ENCODE measurements around the gene ATP10B. TPM values are rescaled to one million over a fixed set of nuclear protein-coding genes. Genes with fewer than 3 reads are reported as not detected.

The ATP10B gene
- total RNA-seq, 1 donor, result not detected

DNA sequence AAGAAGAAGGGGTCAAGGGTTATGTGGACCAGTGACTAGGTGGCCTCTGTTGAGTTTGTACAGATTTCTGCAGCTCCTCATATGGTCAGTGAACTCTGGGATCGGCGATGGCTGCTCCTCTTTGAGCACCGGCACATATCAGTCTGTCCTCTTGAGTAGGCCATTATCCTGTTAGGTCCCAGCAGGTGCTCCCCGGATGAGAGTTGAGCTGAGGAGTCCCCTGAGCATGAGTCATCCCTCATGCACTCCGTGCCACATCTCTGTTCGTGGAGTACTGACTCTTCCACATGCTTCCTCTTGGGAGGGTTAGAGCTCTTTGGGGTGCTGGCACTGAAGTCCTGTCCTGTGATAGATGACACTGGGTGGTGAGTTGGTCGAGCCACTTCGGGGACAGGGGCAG lies 286.6 kb downstream of the ATP10B start:
- peak; percentile 45 for DNase-seq (ENCODE audit: insufficient read length, low spot score, missing footprints)
- Histone ChIP-seq H3K27me3 (ENCODE audit: insufficient read depth, low read length) (no peaks in the 10 kb centered on the region), H3K4me1 (ENCODE audit: insufficient read depth, low read length) (no peaks in the 10 kb centered on the region), H3K27ac (ENCODE audit: low read depth, low read length) (no peak overlapping the region), H3K4me3 (ENCODE audit: insufficient read depth, low read length) (no peak overlapping the region), H3K4me2 (ENCODE audit: insufficient read depth, low read length) (no peak overlapping the region), H4K20me1 (ENCODE audit: insufficient read depth, low read length) (no peaks in the 10 kb centered on the region), H2AFZ (ENCODE audit: low read length) (no peak overlapping the region), H3K36me3 (ENCODE audit: insufficient read depth, low read length) (no peaks in the 10 kb centered on the region), H3K9me3 (ENCODE audit: low read depth, low read length) (no peaks in the 10 kb centered on the region), H3K79me2 (ENCODE audit: insufficient read depth, low read length) (no peaks in the 10 kb centered on the region)
- TF ChIP-seq, protein P1, sequence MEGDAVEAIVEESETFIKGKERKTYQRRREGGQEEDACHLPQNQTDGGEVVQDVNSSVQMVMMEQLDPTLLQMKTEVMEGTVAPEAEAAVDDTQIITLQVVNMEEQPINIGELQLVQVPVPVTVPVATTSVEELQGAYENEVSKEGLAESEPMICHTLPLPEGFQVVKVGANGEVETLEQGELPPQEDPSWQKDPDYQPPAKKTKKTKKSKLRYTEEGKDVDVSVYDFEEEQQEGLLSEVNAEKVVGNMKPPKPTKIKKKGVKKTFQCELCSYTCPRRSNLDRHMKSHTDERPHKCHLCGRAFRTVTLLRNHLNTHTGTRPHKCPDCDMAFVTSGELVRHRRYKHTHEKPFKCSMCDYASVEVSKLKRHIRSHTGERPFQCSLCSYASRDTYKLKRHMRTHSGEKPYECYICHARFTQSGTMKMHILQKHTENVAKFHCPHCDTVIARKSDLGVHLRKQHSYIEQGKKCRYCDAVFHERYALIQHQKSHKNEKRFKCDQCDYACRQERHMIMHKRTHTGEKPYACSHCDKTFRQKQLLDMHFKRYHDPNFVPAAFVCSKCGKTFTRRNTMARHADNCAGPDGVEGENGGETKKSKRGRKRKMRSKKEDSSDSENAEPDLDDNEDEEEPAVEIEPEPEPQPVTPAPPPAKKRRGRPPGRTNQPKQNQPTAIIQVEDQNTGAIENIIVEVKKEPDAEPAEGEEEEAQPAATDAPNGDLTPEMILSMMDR (IDR thresholded peaks at IDR 0.05; ENCODE audit: extremely low read depth, low read depth, low read length), result no peak

DNA sequence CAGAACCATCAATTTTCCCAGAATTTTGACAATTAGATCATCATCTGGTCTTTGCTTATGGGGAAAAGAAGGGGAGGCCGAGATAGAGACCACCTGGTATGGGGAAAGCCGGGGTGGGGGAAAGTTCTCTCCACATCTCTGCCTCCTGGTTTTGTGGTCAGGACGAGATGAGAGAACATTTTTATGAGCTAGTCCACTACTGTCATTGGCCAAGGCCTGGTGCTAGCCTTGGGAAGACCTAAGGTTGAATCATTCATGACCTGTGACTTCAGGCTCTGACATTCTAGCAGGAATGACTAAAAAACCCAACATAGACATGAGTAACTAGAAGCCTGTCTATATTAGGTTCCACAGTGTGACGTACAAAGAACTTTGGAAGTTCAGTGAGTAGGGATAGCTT lies 295.2 kb downstream of the ATP10B start:
- Histone ChIP-seq H3K4me2 (ENCODE audit: insufficient read depth, low read length) (peak overlapping the region; percentile 29), H3K79me2 (ENCODE audit: insufficient read depth, low read length) (no peaks in the 10 kb centered on the region), H4K20me1 (ENCODE audit: insufficient read depth, low read length) (no peaks in the 10 kb centered on the region), H3K4me1 (ENCODE audit: insufficient read depth, low read length) (peaks cover 20% of the 10 kb centered on the region), H3K9me3 (ENCODE audit: low read depth, low read length) (no peaks in the 10 kb centered on the region), H2AFZ (ENCODE audit: low read length) (peak overlapping the region; percentile 63), H3K36me3 (ENCODE audit: insufficient read depth, low read length) (no peaks in the 10 kb centered on the region), H3K4me3 (ENCODE audit: insufficient read depth, low read length) (no peak overlapping the region), H3K27ac (ENCODE audit: low read depth, low read length) (peak overlapping the region; percentile 83), H3K27me3 (ENCODE audit: insufficient read depth, low read length) (no peaks in the 10 kb centered on the region)
- TF ChIP-seq, protein P1 (IDR thresholded peaks at IDR 0.05; ENCODE audit: extremely low read depth, low read depth, low read length), result no peak
- DNase-seq (ENCODE audit: insufficient read length, low spot score, missing footprints), result peak; percentile 31

DNA sequence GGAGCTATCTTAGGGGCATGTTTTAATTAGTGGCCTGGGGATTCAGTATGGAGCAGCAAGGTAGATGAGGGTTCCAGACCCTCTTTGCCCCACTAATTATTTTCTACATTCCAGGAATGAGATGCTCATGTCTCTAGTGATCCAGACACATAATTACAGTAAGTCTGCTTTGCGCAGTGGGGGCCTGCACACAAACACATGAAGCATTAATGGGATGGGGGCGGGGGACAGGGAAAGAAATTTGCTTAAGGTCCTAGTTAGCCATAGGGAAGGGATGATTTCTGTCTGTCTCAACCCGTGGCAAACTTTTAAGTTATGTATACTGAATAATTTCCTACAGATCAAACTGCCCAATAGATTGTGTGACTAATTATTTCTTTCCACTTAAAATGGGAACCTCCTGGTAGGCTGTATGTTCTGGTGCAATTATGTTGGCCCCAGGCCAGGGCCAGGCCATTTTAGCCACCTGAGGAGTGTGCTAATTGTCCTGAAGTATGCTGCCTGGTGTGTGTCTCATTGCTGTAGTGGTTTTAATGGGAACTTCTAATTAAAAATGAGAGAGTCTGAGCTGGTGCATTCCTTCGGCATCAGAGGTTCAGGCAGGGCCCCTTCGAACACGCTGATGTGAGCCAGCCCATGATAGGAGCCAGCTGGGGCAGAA lies 295.9 kb downstream of the ATP10B start:
- Histone ChIP-seq H3K4me3 (ENCODE audit: insufficient read depth, low read length) (no peak overlapping the region), H3K4me2 (ENCODE audit: insufficient read depth, low read length) (peak overlapping the region; percentile 29), H3K27me3 (ENCODE audit: insufficient read depth, low read length) (no peaks in the 10 kb centered on the region), H3K27ac (ENCODE audit: low read depth, low read length) (peak overlapping the region; percentile 83), H3K36me3 (ENCODE audit: insufficient read depth, low read length) (no peaks in the 10 kb centered on the region), H3K4me1 (ENCODE audit: insufficient read depth, low read length) (peaks cover 20% of the 10 kb centered on the region), H4K20me1 (ENCODE audit: insufficient read depth, low read length) (no peaks in the 10 kb centered on the region), H3K79me2 (ENCODE audit: insufficient read depth, low read length) (no peaks in the 10 kb centered on the region), H2AFZ (ENCODE audit: low read length) (peak overlapping the region; percentile 63), H3K9me3 (ENCODE audit: low read depth, low read length) (no peaks in the 10 kb centered on the region)
- TF ChIP-seq, protein P1 (IDR thresholded peaks at IDR 0.05; ENCODE audit: extremely low read depth, low read depth, low read length), result no peak
- no peak for DNase-seq (ENCODE audit: insufficient read length, low spot score, missing footprints)

DNA sequence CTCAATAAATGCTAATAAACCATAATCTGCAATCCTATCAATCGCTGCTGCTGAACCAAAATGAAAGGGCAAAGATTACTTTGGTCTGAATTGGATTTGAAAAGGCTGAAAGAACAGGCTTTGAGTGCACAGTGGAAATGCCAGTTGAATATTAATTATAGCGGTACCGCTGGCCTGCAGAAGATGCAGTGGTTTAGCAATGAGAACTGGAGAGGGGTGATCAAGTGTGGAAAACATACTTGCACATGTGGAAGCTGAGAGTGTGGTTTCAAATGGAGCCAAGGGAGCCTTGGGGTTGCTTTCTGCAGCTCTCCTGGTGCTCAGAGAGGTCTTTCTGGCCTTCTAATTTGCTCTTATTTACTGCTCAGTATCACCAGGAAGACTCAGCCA lies 296.4 kb downstream of the ATP10B start:
- no peak overlapping the region for H2AFZ ChIP-seq (ENCODE audit: low read length)
- H3K27ac ChIP-seq (ENCODE audit: low read depth, low read length), result peak overlapping the region; percentile 83
- peaks cover 20% of the 10 kb centered on the region for H3K4me1 ChIP-seq (ENCODE audit: insufficient read depth, low read length)
- H3K4me3 ChIP-seq (ENCODE audit: insufficient read depth, low read length), result no peak overlapping the region
- no peaks in the 10 kb centered on the region for H3K79me2 ChIP-seq (ENCODE audit: insufficient read depth, low read length)
- H4K20me1 ChIP-seq (ENCODE audit: insufficient read depth, low read length), result no peaks in the 10 kb centered on the region
- H3K27me3 ChIP-seq (ENCODE audit: insufficient read depth, low read length), result no peaks in the 10 kb centered on the region
- TF ChIP-seq, protein P1 (IDR thresholded peaks at IDR 0.05; ENCODE audit: extremely low read depth, low read depth, low read length), result no peak
- no peaks in the 10 kb centered on the region for H3K9me3 ChIP-seq (ENCODE audit: low read depth, low read length)
- H3K36me3 ChIP-seq (ENCODE audit: insufficient read depth, low read length), result no peaks in the 10 kb centered on the region
- DNase-seq (ENCODE audit: insufficient read length, low spot score, missing footprints), result no peak
- no peak overlapping the region for H3K4me2 ChIP-seq (ENCODE audit: insufficient read depth, low read length)

Measured in osteoblast (primary cell).